Femur (tissue), 1 donor: Measurements from ENCODE around the gene DNAI2.
"Not testable (repeated sequence)": the region's sequence is repeated elsewhere in the genome, so short reads cannot be mapped to it uniquely, and the experiment has no call there.

Experiments used
- DNase-seq: peaks from one replicate; pipeline ENCODE4 v3.0.0-alpha.2; 2017

Gene DNAI2

DNA sequence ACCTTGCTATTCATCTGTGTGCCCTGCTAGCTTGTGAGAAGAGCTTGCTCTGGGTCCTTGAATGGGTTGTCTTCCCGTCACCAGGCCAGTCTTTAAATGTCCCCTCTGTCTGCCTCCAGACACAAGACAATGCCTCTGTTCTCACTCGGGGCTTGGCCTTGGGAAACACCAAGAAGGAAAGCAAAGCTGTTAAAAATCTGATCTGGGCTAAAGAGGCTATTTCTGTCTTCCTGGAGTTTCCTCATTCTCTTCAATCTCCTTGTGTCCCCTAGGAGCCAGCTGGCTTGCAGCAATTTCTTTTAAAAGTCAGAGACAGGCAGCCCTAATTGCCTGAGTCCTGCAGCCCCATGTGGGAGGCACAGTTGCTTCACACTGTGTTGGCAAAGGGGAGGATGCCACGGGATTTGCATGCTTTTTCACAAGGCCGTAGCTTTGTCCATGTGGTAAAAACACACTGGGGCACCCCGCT is 2.5 kb downstream of the DNAI2 start:
- DNase-seq = peak; percentile 62

GRCh38 chr17:74277935-74278334 is 3.9 kb downstream of the DNAI2 start:
- no peak for DNase-seq

DNA sequence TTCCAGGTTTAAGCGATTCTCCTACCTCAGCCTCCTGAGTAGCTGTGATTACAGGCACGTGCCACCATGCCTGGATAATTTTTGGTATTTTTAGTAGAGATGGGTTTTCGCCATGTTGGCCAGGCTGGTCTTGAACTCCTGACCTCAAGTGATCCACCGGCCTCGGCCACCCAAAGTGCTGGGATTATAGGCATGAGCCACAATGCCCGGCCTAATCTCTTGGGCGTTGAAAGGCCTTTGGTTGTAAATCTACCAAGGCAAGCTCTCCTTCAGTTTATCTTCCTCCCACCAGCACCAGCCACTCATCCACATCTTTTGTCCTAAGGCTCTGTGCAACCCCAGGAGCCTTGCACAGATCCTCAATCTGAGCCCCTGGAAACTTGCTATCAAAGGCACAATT is 5.6 kb downstream of the DNAI2 start:
- not testable (repeated sequence) for DNase-seq

GRCh38 chr17:74280093-74280513 is 6.1 kb downstream of the DNAI2 start:
- no peak for DNase-seq

GRCh38 chr17:74281799-74282198 is 7.8 kb downstream of the DNAI2 start:
- DNase-seq = no peak

- not testable (repeated sequence) for DNase-seq
Observed at GRCh38 chr17:74282274-74282586, 8.2 kb downstream of the DNAI2 start.

- no peak for DNase-seq
Observed at GRCh38 chr17:74282587-74283370, 8.7 kb downstream of the DNAI2 start.

- DNase-seq = no peak
Observed at GRCh38 chr17:74283371-74283673, 9.3 kb downstream of the DNAI2 start.

DNA sequence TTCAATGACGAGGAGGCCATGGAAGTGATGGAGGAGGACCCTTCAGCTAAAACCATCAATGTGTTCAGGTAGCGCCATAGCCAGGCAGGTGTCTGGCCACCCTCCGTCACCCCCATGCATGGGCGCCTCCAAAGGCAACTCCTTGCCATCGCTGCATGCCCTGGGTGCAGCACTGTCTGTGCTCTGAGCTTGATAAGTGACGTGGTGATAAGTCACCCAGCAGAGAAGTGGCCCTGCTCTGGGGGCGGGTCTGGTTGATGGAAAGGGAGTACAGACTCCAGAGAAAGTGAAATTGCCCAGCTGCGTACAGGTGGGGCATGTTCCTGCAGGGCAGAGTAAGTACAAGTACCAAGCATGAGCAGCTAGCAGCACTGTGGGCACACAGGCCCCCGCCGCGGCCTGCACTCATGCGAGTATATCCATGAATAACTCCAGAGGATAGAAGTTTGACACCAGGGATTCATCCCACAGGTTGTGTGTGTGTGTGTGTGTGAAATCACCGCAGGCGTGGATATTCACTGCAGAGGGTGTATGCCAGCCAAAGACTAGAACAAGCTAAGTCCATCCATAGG is 13.1 kb downstream of the DNAI2 start:
- DNase-seq = no peak

GRCh38 chr17:74288785-74289184 is 14.8 kb downstream of the DNAI2 start:
- DNase-seq = no peak

DNA sequence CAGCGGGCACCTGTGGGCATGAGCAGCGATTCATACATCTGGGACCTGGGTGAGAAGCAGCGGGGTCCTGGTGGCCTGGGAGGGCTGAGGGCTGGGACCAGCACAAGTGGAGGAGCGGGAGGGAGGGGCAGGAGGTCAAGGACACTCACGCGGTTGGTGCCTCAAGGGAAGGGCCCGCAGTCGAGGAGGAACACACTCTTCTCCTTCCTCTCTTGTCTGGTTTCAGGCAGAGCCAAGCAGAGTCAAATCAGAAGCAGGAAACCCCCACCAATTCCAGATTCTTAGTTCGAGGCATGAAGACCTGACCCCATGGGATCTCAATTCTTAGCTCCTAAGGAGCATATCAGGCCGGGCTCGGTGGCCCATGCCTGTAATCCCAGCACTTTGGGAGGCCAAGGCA is 15.7 kb downstream of the DNAI2 start:
- DNase-seq = no peak

DNA sequence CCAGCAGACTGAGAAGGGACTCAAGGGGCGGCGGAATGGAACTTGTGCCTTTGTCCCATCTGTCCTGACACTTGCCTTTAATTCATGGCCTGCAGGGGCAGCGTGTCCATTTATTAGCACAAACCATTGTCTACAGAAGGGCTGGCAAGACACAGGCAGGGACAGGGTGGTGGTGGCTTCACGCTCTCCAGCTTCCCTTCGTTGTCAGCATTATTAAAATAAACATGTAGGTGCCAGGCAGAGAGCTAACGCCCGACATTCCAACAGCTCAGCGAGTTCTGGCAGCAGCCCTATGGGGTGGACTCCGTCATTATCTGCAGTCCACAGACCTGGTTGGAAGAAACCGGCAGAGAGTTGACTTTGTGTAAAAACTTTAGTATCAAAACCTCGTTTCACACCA is 16.3 kb downstream of the DNAI2 start:
- no peak for DNase-seq

GRCh38 chr17:74292495-74292894 is 18.5 kb downstream of the DNAI2 start:
- DNase-seq = no peak

GRCh38 chr17:74295625-74296547 is 21.9 kb downstream of the DNAI2 start:
- no peak for DNase-seq

- peak; percentile 77 for DNase-seq
Observed at GRCh38 chr17:74296548-74296936, 22.5 kb downstream of the DNAI2 start.

GRCh38 chr17:74297941-74298340 is 23.9 kb downstream of the DNAI2 start:
- no peak for DNase-seq

- DNase-seq = peak; percentile 43
Observed at GRCh38 chr17:74298778-74299177, 24.7 kb downstream of the DNAI2 start.

DNA sequence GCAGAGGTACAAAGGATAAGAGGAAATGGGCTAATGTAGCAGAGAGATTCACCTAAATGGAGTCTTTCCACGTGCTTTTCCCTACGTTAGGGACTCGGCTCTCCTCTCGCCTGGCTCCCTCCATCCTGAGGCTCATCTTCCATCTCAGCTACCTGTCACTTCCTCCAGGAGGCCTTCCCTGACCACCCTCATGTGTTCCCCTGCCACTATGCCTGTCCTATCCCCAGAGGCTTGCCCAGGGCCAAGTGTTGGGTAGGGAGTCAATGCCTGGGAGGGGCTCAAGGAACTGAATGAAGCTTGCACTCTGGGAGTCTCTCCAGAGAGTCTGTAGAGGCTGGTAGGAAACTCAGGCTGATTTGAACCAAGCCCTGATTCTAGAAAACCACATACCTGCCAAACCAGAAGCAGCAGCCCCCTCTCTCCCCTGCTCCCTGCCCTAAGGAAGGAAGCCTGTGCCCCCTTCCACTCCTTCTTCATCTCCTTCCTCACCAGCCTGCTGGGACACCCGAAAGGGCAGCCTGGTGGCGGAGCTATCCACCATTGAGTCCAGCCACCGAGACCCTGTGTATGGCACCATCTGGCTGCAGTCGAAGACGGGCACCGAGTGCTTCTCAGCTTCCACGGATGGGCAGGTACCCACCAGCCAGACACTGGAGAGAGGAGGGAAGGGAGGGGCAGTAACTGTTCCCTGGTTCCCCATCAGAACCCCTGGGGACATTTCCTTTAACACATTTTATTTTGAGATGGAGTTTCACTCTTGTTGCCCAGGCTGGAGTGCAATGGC is 25.4 kb downstream of the DNAI2 start:
- DNase-seq = no peak

DNA sequence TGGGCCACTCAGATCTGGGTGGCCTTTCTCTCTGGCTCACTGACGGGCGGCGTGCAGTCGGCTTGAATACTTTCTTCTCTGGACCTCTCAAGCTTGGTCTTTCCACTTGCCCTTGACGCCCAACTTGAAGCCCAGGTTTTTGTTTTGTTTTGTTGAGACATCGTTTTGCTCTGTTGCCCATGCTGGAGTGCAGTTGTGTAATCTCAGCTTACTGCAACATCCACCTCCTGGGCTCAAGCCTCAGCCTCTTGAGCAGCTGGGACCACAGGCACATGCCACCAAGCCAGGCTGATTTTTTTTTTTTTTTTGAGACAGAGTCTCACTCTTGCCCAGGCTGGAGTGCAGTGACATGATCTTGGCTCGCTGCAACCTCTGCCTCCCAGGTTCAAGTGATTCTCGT is 29.3 kb downstream of the DNAI2 start:
- no peak for DNase-seq

DNA sequence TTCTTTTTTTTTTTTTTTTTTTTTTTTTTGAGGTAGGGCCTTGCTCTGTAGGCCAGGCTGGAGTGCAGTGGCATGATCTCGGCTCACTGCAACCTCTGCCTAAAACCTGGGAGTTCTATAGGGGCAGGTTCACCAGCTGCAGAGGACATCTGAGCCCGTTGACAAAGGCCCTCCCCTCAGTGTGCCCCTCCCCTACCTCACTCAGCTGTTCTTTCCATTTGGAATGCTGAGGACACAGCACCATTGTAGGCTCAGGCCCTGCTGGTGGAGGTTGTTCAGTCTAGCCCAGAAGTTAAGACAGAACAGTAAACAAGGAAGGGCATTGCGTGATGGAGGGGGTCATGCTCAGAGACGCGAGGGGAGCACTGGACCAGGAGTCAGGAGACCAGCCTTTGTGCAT is 30.1 kb downstream of the DNAI2 start:
- no peak for DNase-seq

- peak; percentile 51 for DNase-seq
Observed at GRCh38 chr17:74305865-74306654, 32.0 kb downstream of the DNAI2 start.
